IPS-20b (cell line): ENCODE results near the gene CPNE6.

ENCODE experiments used
- H3K27ac ChIP-seq: one replicate; pipeline ENCODE4 v1.5.1; 2013; ENCODE audit warnings: low read length
- H3K27me3 ChIP-seq: 2 replicates; pipeline ENCODE4 v1.6.1; 2013; ENCODE audit warnings: mild to moderate bottlenecking, low read length, inconsistent platforms; ENCODE audit not compliant: insufficient read depth
- H3K36me3 ChIP-seq: 2 replicates; pipeline ENCODE4 v1.6.1; 2013; ENCODE audit warnings: low read depth, mild to moderate bottlenecking, inconsistent platforms, low read length, moderate library complexity; ENCODE audit not compliant: insufficient read depth
- H3K4me1 ChIP-seq: 2 replicates; pipeline ENCODE4 v1.6.1; 2013; ENCODE audit warnings: mild to moderate bottlenecking, control low read depth, inconsistent platforms, low read length, moderate library complexity; ENCODE audit not compliant: insufficient read depth
- H3K4me3 ChIP-seq: 2 replicates; pipeline ENCODE4 v1.5.1; 2013; ENCODE audit warnings: mild to moderate bottlenecking, low read length, inconsistent platforms
- H3K9ac ChIP-seq: 2 replicates; pipeline ENCODE4 v1.6.1; 2013; ENCODE audit warnings: low read depth, mild to moderate bottlenecking, inconsistent platforms, low read length, moderate library complexity
- H3K9me3 ChIP-seq: 2 replicates; pipeline ENCODE4 v1.6.1; 2013; ENCODE audit warnings: mild to moderate bottlenecking, low read depth, low read length, inconsistent platforms; ENCODE audit not compliant: insufficient read depth

CPNE6 gene

DNA sequence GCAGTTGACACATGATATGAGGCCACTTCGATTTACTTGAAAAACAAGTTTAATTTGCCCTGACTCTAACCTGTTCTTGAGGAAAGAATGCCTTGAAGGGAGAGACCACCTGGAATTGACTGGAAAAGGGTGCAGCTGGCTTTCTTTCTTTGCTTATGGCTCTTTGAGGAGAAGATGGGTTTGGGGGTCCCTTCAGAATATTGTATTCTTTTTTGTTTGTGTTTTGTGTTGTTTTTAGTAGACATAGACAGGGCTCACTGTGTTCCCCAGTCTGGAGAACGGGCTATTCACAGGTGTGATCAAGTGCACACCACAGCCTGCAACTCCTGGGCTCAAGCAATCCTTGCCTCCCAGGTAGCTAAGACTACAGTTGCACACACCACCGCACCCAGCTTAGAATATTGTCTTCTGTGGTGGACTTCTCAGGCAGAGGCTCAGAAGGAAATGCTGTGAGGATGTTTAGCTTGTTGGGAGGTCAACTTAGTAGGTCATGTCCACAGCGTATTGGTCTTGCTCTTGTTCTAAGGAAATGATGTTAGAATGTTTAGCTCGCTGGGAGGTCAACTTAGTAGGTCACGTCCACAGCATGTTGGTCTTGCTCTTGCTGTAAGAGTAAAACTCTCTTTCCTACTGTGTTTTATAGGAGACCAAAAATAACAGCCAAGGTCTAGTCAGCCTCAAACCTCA lies 44.9 kb downstream of the CPNE6 start:
- Histone ChIP-seq H3K27me3 (no peaks in the 10 kb centered on the region), H3K9ac (0 out of 2 replicates have a peak overlapping the region, but pooled peaks have one; percentile 78), H3K4me1 (peaks cover 6% of the 10 kb centered on the region; the same call in 1 of the 2 replicates), H3K27ac (no peak overlapping the region), H3K36me3 (peaks cover 43% of the 10 kb centered on the region), H3K4me3 (peak overlapping the region; percentile 94), H3K9me3 (no peaks in the 10 kb centered on the region)

DNA sequence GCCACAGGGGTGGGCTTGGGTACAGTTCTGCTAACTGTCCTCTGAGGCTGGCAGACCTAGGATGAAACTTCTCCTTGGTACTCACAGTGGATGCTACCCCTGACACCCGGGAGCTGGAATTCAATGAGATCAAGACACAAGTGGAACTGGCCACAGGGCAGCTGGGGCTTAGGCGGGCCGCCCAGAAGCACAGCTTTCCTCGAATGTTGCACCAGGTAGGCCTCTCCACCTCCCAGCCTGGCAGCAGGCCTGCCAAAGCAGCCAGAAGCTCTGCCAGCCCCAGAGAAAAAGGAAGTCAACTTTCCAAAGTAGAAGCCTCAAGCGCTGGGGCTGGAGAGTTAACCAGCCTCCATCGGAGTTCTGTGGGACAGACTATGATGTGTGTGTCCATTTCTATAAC lies 45.8 kb downstream of the CPNE6 start:
- no peak overlapping the region for H3K4me3 ChIP-seq
- H3K4me1 ChIP-seq = peaks cover 6% of the 10 kb centered on the region; the same call in 1 of the 2 replicates
- peaks cover 49% of the 10 kb centered on the region for H3K36me3 ChIP-seq
- no peak overlapping the region for H3K9ac ChIP-seq
- no peaks in the 10 kb centered on the region for H3K9me3 ChIP-seq
- no peaks in the 10 kb centered on the region for H3K27me3 ChIP-seq
- H3K27ac ChIP-seq = no peak overlapping the region

DNA sequence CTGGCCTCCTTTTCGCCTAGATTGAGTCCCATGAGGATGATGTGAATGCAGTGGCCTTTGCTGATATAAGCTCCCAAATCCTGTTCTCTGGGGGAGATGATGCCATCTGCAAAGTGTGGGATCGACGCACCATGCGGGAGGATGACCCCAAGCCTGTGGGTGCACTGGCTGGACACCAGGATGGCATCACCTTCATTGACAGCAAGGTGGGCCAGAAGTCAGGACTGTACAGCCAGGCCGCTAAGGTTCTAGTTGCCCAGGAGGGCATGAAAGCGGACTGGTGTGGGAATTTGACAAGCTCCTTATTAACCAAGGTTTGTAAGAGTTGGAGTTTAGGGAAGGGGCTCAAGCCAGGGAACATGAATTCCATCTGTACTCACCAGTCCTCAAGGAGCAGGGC lies 48.3 kb downstream of the CPNE6 start:
- no peak overlapping the region for H3K27ac ChIP-seq
- no peak overlapping the region for H3K4me3 ChIP-seq
- H3K36me3 ChIP-seq = peaks cover 65% of the 10 kb centered on the region
- H3K27me3 ChIP-seq = no peaks in the 10 kb centered on the region
- no peak overlapping the region for H3K9ac ChIP-seq
- H3K4me1 ChIP-seq = peaks cover 6% of the 10 kb centered on the region; the same call in 1 of the 2 replicates
- H3K9me3 ChIP-seq = no peaks in the 10 kb centered on the region

DNA sequence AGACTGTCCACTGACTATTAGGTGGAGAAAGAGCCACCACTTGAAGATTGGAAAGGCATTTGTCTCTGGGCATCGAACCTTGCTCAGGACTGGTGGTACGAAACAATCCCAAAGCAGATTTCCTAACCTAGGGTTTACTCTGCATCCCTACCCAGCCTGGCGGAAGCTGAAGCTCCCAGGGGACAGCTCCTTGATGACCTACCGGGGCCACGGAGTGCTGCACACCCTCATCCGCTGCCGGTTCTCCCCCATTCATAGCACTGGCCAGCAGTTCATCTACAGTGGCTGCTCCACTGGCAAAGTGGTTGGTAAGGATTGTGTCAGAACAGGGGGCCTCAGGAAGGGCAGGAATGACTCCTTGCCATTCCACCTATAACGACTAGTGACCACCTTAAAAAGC lies 49.8 kb downstream of the CPNE6 start:
- H3K4me3 ChIP-seq = no peak overlapping the region
- H3K27me3 ChIP-seq = no peaks in the 10 kb centered on the region
- H3K9ac ChIP-seq = no peak overlapping the region
- peaks cover 65% of the 10 kb centered on the region for H3K36me3 ChIP-seq
- no peaks in the 10 kb centered on the region; the same call in 1 of the 2 replicates for H3K4me1 ChIP-seq
- no peak overlapping the region for H3K27ac ChIP-seq
- no peaks in the 10 kb centered on the region for H3K9me3 ChIP-seq

DNA sequence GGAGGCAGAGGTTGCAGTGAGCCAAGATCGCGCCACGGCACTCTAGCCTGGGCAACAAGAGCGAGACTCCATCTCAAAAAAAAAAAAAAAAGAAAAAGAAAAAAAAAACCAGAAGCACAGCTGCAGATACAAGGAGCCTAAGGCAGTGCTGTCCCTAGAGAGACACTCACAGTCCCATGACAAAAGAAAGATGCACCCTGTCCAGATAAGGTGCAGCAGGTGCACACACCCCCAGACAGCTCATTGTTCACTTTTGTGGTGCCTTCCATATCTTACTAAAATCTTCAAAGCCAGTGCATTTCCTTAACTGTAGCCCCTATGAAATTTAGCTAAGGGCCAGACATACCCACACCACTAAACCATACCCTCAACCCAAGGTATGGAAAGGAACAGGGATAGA lies 51.1 kb downstream of the CPNE6 start:
- Histone ChIP-seq H3K4me3 (no peak overlapping the region), H3K36me3 (peaks cover 57% of the 10 kb centered on the region), H3K9me3 (no peaks in the 10 kb centered on the region), H3K27ac (no peak overlapping the region), H3K4me1 (no peaks in the 10 kb centered on the region), H3K27me3 (no peaks in the 10 kb centered on the region), H3K9ac (no peak overlapping the region)

DNA sequence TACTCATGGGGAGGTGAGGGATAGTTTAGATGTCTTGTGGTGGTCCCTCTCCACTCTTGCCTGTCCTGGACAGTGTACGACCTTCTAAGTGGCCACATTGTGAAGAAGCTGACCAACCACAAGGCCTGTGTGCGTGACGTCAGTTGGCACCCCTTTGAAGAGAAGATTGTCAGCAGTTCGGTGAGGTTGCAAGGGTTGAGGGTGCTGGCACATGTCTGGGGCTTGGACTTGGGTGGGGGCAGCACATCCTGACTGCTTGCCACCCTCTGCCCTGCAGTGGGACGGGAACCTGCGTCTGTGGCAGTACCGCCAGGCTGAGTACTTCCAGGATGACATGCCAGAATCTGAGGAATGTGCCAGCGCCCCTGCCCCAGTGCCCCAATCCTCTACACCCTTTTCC lies 51.5 kb downstream of the CPNE6 start:
- no peaks in the 10 kb centered on the region for H3K27me3 ChIP-seq
- H3K9ac ChIP-seq = no peak overlapping the region
- H3K4me1 ChIP-seq = no peaks in the 10 kb centered on the region
- no peaks in the 10 kb centered on the region for H3K9me3 ChIP-seq
- peaks cover 52% of the 10 kb centered on the region for H3K36me3 ChIP-seq
- no peak overlapping the region for H3K27ac ChIP-seq
- no peak overlapping the region for H3K4me3 ChIP-seq

DNA sequence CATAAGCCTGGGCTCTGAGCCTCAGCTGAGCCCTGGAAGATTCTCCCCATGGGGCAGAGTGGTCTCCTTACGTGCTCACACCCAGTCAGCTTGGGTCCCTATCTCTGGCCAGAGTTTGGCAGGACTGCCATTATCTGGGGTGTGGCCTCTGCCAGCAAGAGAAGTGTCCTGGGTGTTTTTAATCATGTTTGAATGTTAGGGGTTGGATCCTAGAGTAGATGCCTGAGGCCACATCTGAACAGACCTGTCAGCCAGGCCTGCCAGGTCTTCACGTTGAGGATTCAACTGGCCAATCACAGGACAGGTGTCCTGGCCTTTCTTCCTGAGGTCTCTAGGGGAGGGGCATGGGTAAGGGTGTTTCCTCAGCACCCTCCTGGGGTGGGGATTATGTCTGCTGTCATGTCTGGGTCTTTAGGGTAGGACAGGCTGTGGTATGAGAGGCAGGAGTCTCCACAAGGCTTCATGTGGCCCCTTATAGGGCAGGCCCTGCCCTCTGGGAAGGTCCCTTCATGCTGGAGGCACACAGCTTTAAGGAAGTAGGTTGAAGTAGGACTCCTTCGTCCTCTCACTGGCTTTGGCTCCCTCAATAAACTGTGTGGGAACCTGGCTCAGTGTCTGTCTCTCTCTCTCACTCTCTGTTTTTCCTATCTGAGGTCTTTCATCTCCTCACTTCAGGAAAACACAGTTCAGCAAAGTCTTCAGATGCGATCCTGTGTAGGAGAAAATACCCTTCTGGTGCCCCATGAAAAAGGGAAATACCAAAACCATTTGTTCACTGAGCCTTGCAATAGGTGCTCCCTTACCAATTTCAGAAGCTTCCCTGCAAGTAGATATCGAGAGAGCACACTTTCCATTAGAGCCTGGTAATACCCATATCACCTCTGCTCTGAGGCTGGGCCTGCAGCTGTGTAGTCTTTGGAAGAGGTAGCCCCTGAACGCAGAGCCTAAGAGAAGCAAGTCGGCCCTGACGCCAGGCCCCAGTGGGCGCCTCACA lies 52.4 kb downstream of the CPNE6 start:
- no peaks in the 10 kb centered on the region for H3K4me1 ChIP-seq
- H3K9ac ChIP-seq = no peak overlapping the region
- no peak overlapping the region for H3K4me3 ChIP-seq
- no peaks in the 10 kb centered on the region for H3K9me3 ChIP-seq
- H3K27ac ChIP-seq = no peak overlapping the region
- H3K36me3 ChIP-seq = peaks cover 44% of the 10 kb centered on the region
- no peaks in the 10 kb centered on the region for H3K27me3 ChIP-seq

DNA sequence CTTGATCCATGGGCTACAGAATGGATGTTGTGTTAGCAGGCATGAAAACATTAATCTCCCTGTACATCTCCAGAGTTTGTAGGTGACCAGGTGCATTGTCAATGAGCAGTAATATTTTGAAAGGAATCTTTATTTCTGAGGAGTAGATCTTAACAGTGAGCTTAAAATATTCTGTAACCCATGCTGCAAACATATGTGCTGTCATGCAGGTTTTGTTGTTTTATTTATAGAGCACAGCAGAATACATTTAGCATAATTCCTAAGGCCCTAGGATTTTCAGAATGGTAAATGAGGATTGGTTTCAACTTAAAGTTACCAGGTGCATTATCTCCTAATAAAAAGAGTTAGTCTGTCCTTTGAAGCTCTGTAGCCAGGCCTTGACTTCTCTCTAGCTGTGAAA lies 55.6 kb downstream of the CPNE6 start:
- no peaks in the 10 kb centered on the region for H3K27me3 ChIP-seq
- H3K4me1 ChIP-seq = no peaks in the 10 kb centered on the region
- H3K36me3 ChIP-seq = peaks cover 16% of the 10 kb centered on the region

DNA sequence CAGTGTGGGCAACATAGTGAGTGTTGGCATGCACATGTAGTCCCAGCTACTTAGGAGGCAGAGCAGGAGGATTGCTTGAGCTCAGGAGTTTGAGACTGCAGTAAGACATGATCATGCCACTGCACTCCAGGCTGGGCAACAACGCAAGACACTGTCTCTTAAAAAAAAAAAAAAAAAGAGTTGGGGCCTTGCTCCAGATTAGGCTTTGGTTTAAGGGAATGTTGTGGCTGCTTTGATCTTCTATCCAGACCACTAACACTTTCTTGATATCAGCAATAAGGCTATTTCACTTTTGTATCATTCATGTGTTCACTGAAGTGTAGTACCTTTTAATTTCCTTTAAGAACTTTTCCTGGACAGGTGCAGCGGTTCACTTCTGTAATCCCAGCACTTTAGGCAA lies 56.3 kb downstream of the CPNE6 start:
- Histone ChIP-seq H3K27ac (no peak overlapping the region), H3K9ac (no peak overlapping the region), H3K36me3 (peaks cover 12% of the 10 kb centered on the region), H3K27me3 (no peaks in the 10 kb centered on the region), H3K4me1 (no peaks in the 10 kb centered on the region), H3K9me3 (no peaks in the 10 kb centered on the region), H3K4me3 (no peak overlapping the region)

More for the DNA sequence above, 55.6 kb downstream of the CPNE6 start:
- no peak overlapping the region for H3K9ac ChIP-seq
- no peaks in the 10 kb centered on the region for H3K9me3 ChIP-seq
- no peak overlapping the region for H3K4me3 ChIP-seq
- no peak overlapping the region for H3K27ac ChIP-seq
